GM21526 (cell line): ENCODE results near the gene KIAA0408.
"Not testable (repeated sequence)": the region's sequence is repeated elsewhere in the genome, so short reads cannot be mapped to it uniquely, and the experiment has no call there.

Source experiments
- ATAC-seq: cut with Tn5 transposase; IDR thresholded peaks from one replicate; pipeline ENCODE4 v1.9.1; 2021; ENCODE audit warnings: moderate library complexity; ENCODE audit not compliant: unreplicated experiment, low FRiP score

The KIAA0408 gene

DNA sequence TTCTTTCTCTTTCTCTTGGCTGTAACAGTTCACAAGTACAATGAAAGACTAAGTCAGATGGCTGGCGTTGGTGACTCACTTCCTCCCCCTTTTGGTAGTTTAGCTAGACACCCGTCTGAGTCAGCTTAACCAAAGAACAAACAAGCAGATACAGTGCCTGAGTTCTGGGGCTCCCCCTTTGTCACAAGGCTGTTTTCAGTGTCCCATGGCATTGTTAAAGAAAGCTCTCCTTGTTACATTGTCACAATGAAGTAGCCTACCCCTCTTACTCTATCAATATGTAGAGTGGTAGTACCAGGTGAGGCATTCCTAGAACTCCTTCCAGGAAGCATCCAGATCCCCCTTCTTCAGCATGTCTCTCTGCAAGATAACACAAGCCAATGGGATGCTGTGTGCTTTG, 38.6 kb downstream of the KIAA0408 start:
- peak; percentile 100 for ATAC-seq

DNA sequence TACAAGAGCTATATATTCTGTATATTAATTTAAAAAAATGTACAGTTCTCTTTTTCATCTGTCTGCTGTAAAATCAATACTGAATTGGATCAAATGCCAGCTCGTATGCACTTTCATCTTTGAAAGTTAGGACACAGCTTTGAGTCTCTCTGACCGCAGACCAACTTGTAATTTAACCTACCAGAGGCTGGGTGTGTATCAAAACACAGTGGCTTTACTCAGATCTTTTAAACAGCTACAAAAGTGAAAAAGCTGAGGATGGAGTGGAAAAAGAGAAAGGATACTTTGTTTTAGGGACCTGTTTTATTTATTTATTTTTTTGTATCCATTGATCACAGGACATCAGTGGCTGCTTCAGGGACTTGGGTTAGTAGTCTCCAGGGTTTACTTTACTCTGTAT, 44.1 kb downstream of the KIAA0408 start:
- no peak for ATAC-seq

DNA sequence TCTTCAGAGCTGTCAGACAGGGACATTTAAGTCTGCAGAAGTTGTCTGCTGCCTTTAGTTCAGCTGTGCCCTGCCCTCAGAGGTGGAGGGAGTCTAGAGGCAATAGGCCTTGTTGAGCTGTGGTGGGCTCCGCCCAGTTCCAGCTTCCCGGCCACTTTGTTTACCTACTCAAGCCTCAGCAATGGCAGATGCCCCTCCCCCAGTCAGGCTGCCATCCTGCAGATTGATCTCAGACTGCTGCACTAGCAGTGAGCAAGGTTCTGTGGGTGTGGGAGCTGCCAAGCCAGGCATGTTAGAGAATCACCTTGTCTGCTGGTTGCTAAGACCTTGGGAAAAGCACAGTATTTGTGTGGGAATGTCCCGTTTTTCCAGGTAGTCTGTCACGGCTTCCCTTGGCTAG, 46.1 kb downstream of the KIAA0408 start:
- ATAC-seq, result not testable (repeated sequence)

DNA sequence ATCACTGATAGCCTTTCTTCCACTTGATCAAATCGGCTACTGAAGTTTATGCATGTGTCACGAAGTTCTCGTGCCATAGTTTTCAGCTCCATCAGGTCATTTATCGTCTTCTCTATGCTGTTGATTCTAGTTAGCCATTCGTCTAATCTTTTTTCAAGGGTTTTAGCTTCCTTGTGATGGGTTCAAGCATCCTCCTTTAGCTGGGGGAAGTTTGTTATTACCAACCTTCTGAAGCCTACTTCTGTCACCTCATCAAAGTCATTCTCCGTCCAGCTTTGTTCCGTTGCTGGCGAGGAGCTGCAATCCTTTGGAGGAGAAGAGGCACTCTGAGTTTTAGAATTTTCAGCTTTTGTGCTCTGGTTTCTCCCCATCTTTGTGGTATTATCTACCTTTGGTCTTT, 47.2 kb downstream of the KIAA0408 start:
- not testable (repeated sequence) for ATAC-seq
